Epithelial cell of esophagus (primary cell): ENCODE measurements around the gene MAML3.

Experiments used
- DNase-seq: peaks from one replicate; pipeline ENCODE4 v3.0.0; 2010; ENCODE audit warnings: low read depth
- H3K4me3 ChIP-seq: 2 replicates; pipeline ENCODE4 v1.5.1; 2011; ENCODE audit warnings: mild to moderate bottlenecking, low read length, control low read depth
- CTCF ChIP-seq: IDR thresholded peaks from 2 replicates; pipeline ENCODE4 v1.5.1; 2011; ENCODE audit warnings: low read depth, mild to moderate bottlenecking, low read length, control low read depth, inconsistent platforms; ENCODE audit not compliant: insufficient read depth; ENCODE audit errors: missing control alignments

The MAML3 gene

DNA sequence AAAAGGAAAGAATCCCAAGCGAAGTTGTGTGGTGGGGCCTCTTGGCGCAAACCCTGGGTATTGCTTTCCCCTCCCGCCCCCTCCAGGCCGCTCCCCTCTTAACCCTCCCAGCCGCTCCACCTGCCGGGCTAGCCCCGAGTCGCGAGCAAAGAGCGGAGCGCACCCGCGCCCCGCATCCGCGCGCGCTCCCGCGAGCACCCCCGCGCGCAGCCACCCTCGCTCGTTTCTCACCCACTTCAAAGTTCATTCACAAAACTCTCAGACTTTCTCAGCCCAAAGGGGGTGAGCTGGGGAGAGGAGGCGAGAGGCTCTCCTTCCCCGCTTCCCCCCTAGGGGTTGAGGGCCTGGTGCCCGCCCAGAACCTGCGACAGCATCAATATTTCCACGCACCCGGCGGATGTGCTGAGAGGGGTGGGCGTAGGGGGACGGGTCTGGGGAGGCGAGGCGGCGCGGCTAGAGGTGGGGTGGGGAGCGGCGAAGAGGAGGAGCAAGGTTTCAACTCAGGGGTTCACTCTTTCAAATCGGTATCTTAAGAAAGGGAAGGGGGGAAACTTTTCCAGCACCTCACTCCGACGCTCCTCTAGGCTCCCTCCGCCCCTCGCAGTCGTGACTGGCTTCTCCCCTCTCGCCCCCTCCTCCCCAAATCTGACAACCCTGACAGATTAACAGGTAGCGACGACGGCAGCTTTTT, 1.8 kb downstream of the MAML3 start:
- TF ChIP-seq CTCF: no peak
- peak; percentile 4 for DNase-seq
- H3K4me3 ChIP-seq: peak overlapping the region; percentile 94

GRCh38 chr4:140151699-140152012, 2.3 kb downstream of the MAML3 start:
- peak overlapping the region; percentile 94 for H3K4me3 ChIP-seq
- no peak for TF ChIP-seq CTCF
- DNase-seq: peak; percentile 89

- no peak for TF ChIP-seq CTCF
- peak overlapping the region; percentile 94 for H3K4me3 ChIP-seq
- peak; percentile 87 for DNase-seq
Observed at GRCh38 chr4:140150886-140151698, 2.9 kb downstream of the MAML3 start.

- DNase-seq: no peak
- no peak for TF ChIP-seq CTCF
- peak overlapping the region; percentile 94 for H3K4me3 ChIP-seq
Observed at GRCh38 chr4:140150636-140150885, 3.4 kb downstream of the MAML3 start.

- H3K4me3 ChIP-seq: peak overlapping the region; percentile 94
- DNase-seq: peak; percentile 67
- TF ChIP-seq CTCF: peak; percentile 11
Observed at GRCh38 chr4:140149846-140150635, 3.9 kb downstream of the MAML3 start.

GRCh38 chr4:140144050-140144449, 9.9 kb downstream of the MAML3 start:
- DNase-seq: no peak
- no peak overlapping the region for H3K4me3 ChIP-seq
- TF ChIP-seq CTCF: no peak
